ENCODE results near the gene XYLT2. TPM values are rescaled to one million over a fixed set of nuclear protein-coding genes. Genes with fewer than 3 reads are reported as not detected.

The XYLT2 gene
- total and polyA plus RNA-seq, 9 of the 15 experiments (the other 6 are each of a cell fraction or from before 2014, with no cell fraction given), result 0.63 to 9.1 (median 4.3) TPM

DNA sequence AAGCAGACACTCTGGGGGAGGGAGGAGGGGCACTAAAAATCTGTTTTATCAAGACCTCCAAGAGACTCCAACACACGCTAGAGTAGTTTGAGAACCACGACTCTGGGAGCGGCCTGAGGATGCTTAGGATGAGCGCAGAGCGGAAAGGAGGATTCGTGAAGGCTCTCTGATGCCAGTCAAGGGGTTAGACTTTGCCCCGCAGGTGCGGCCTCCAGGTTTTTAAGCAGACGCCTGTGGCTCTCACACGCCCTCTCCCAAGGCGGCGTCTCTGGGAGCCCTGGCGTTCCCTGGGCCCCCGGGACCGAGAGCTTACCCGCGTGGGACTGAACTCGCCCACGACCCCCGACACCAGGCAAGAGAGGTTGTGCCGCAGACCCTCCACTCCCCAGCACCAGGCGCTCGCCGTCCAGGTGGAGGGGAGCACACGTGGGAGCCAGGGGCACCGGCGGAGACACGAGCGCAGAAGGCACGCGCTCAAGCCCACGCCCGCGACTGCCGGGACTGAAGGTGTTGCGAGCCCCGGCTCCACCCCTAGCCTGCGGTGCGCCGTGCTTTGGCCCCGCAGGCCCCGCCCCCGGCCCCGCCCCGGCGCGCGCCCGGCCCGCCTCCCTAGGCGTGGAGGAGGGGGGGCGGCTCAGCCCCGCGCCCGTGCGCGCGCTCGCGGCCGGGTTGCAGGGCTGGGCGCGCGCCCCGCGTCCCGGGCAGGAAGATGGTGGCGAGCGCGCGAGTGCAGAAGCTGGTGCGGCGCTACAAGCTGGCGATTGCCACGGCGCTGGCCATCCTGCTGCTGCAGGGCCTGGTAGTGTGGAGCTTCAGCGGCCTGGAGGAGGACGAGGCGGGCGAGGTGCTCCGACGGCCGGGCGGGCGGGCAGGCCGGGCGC, at the start of gene XYLT2 (continued):
- TF ChIP-seq PCBP2 (IDR thresholded peaks at IDR 0.05; ENCODE audit: low read depth, low read length, poor library complexity, severe bottlenecking) (no peak), TCF3 (CRISPR knock-in tag; IDR thresholded peaks at IDR 0.05) (no peak), ETV1 (tag; conservative IDR thresholded peaks at IDR 0.05; ENCODE audit: low read depth) (no peak), CCNT2 (IDR thresholded peaks at IDR 0.05; ENCODE audit: borderline replicate concordance, extremely low read depth, insufficient read length, low read depth, low read length) (no peak), MAFG (tag; conservative IDR thresholded peaks at IDR 0.05) (no peak), ZNF232 (CRISPR knock-in tag; IDR thresholded peaks at IDR 0.05) (0 out of 2 replicates have a peak, but pooled peaks have one; percentile 22), CHCHD3 (CRISPR knock-in tag; IDR thresholded peaks at IDR 0.05) (no peak), KDM5B (IDR thresholded peaks at IDR 0.05; ENCODE audit: insufficient replicate concordance, low read depth, low read length) (peak; percentile 73), RUNX1 (IDR thresholded peaks at IDR 0.05; ENCODE audit: low read depth) (no peak), XRCC3 (IDR thresholded peaks at IDR 0.05) (no peak), EP300 (IDR thresholded peaks at IDR 0.05; ENCODE audit: low read length) (no peak), HNRNPL (IDR thresholded peaks at IDR 0.05; ENCODE audit: low read depth, low read length) (no peak), CBFB (CRISPR knock-in tag; IDR thresholded peaks at IDR 0.05) (no peak), RBM14 (IDR thresholded peaks at IDR 0.05; ENCODE audit: borderline replicate concordance, insufficient read depth, low read depth, low read length) (no peak), MED1 (CRISPR knock-in tag; IDR thresholded peaks at IDR 0.05; ENCODE audit: borderline replicate concordance) (no peak), NFXL1 (CRISPR knock-in tag; IDR thresholded peaks at IDR 0.05) (no peak), SLC30A9 (CRISPR knock-in tag; IDR thresholded peaks at IDR 0.05) (no peak)
- TF ChIP-seq, protein P1, sequence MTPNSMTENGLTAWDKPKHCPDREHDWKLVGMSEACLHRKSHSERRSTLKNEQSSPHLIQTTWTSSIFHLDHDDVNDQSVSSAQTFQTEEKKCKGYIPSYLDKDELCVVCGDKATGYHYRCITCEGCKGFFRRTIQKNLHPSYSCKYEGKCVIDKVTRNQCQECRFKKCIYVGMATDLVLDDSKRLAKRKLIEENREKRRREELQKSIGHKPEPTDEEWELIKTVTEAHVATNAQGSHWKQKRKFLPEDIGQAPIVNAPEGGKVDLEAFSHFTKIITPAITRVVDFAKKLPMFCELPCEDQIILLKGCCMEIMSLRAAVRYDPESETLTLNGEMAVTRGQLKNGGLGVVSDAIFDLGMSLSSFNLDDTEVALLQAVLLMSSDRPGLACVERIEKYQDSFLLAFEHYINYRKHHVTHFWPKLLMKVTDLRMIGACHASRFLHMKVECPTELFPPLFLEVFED (CRISPR knock-in tag; conservative IDR thresholded peaks at IDR 0.05), result no peak
- TF ChIP-seq, protein P2, sequence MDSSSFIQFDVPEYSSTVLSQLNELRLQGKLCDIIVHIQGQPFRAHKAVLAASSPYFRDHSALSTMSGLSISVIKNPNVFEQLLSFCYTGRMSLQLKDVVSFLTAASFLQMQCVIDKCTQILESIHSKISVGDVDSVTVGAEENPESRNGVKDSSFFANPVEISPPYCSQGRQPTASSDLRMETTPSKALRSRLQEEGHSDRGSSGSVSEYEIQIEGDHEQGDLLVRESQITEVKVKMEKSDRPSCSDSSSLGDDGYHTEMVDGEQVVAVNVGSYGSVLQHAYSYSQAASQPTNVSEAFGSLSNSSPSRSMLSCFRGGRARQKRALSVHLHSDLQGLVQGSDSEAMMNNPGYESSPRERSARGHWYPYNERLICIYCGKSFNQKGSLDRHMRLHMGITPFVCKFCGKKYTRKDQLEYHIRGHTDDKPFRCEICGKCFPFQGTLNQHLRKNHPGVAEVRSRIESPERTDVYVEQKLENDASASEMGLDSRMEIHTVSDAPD (CRISPR knock-in tag; IDR thresholded peaks at IDR 0.05), result no peak
- TF ChIP-seq, protein P3, sequence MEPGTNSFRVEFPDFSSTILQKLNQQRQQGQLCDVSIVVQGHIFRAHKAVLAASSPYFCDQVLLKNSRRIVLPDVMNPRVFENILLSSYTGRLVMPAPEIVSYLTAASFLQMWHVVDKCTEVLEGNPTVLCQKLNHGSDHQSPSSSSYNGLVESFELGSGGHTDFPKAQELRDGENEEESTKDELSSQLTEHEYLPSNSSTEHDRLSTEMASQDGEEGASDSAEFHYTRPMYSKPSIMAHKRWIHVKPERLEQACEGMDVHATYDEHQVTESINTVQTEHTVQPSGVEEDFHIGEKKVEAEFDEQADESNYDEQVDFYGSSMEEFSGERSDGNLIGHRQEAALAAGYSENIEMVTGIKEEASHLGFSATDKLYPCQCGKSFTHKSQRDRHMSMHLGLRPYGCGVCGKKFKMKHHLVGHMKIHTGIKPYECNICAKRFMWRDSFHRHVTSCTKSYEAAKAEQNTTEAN (CRISPR knock-in tag; IDR thresholded peaks at IDR 0.05), result no peak
- TF ChIP-seq, protein P4, sequence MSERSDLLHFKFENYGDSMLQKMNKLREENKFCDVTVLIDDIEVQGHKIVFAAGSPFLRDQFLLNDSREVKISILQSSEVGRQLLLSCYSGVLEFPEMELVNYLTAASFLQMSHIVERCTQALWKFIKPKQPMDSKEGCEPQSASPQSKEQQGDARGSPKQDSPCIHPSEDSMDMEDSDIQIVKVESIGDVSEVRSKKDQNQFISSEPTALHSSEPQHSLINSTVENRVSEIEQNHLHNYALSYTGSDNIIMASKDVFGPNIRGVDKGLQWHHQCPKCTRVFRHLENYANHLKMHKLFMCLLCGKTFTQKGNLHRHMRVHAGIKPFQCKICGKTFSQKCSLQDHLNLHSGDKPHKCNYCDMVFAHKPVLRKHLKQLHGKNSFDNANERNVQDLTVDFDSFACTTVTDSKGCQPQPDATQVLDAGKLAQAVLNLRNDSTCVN (CRISPR knock-in tag; IDR thresholded peaks at IDR 0.05), result no peak
- TF ChIP-seq, protein P5, sequence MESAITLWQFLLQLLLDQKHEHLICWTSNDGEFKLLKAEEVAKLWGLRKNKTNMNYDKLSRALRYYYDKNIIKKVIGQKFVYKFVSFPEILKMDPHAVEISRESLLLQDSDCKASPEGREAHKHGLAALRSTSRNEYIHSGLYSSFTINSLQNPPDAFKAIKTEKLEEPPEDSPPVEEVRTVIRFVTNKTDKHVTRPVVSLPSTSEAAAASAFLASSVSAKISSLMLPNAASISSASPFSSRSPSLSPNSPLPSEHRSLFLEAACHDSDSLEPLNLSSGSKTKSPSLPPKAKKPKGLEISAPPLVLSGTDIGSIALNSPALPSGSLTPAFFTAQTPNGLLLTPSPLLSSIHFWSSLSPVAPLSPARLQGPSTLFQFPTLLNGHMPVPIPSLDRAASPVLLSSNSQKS (CRISPR knock-in tag; IDR thresholded peaks at IDR 0.05), result no peak

Measured in K562 (cell line).